H1 (cell line): Measurements from ENCODE around the gene CCDC175. TPM values are rescaled to one million over a fixed set of nuclear protein-coding genes. Genes with fewer than 3 reads are reported as not detected.

Experiments used
- EGR1 ChIP-seq: IDR thresholded peaks from 2 replicates; pipeline ENCODE4 v1.6.1; 2011; ENCODE audit warnings: low read depth, low read length, borderline replicate concordance
- polyA plus RNA-seq, 7 experiments: library from polyadenylated mRNA; depleted of rRNA in 3 of 7; stranded (reverse) in 5 of 7; unstranded in 2 of 7; fragments of >200 nt in 5 of 7; fragments of 200-250 nt in 2 of 7; gene quantifications; 1 replicate in 5 of 7; 2 replicates in 1 of 7; 4 replicates in 1 of 7; pipeline versions ENCODE4 v1.2.1 to v1.2.3, GENCODE V29; 2011 to 2013; ENCODE audit warnings: missing spikeins in 2 of 7, mixed read lengths in 2 of 7
- total RNA-seq: library from RNA; stranded (reverse); fragmentation: NEBNext Ultra II Directional; extraction: Animal tissue kit (Norgen Biotek cat#: 25700); gene quantifications from 2 replicates; pipeline ENCODE4 v1.2.1, GENCODE V29; 2021

Gene CCDC175
- total and polyA plus RNA-seq, 2 of the 8 experiments (the other 6 are each of a cell fraction or from before 2014, with no cell fraction given): 0.19 TPM; not detected in 1

DNA sequence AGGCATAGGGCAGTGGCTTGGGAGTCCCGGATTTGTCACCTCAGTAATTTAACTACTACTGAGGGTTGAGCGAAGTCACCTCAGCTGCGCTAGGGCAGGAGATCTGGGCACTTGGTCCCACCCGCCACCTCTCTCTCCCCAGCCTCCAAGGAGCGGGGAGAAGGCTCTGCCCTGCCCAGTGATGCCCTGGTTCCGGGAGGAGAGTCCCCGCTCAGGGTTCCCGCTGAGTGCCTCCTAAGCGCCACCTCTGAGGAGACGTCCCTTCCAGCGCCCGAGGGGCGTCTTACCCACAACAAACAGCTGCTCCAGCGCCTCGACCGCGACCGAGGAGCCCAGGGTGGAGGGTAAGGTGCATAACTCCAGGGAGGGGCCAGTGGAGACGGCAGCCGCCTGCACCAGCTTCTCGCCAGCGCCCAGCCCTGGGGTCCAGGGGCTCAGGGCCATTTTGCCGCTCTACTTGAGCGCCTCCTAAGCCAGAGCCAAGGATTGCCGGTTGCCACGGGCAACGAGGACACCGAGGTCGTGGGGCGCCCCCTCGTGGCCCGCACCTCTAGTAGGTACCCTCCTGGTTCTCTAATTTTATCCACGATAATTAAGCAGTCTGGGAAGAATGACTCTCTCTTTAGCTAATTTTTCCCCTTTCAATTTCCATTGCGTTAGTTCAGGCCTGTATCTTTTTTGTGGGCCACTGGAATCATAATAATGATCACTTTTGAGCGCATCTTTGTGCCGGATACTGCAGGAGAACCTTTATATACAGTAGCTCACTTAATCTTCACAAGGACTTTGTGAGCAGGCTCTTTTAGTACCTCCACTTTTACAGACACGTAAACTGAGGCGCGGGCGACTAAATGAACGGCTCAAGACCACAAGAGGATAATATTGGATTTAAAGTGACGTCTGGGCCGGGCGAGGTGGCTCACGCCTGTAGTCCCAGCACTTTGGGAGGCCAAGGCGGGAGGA, at the start of gene CCDC175 (continued):
- no peak for TF ChIP-seq EGR1
- TF ChIP-seq, all 59 proteins: peak for 13
